ENCODE results near the gene ZNF266. TPM values are rescaled to one million over a fixed set of nuclear protein-coding genes. Genes with fewer than 3 reads are reported as not detected.

Gene ZNF266
- total RNA-seq, 1 experiment from 2014 or later, result 14.7 TPM

GRCh38 chr19:9456018-9456689 lies 20.8 kb upstream of the ZNF266 start:
- Histone ChIP-seq H2AK5ac (ENCODE audit: insufficient read length, low read length) (no peak overlapping the region), H3K27ac (ENCODE audit: insufficient read length, low read depth, low read length) (no peak overlapping the region), H2BK20ac (ENCODE audit: low read depth, low read length, poor library complexity, severe bottlenecking) (no peak overlapping the region), H4K91ac (ENCODE audit: insufficient read length, low read depth, low read length) (no peak overlapping the region), H2BK5ac (ENCODE audit: insufficient read length, low read length) (no peak overlapping the region), H2BK120ac (ENCODE audit: low read depth, low read length, poor library complexity, severe bottlenecking) (no peak overlapping the region), H4K5ac (ENCODE audit: insufficient read length, low read depth, low read length) (no peak overlapping the region), H2AFZ (ENCODE audit: low read length) (no peak overlapping the region), H2BK12ac (ENCODE audit: insufficient read length, low read depth, low read length) (no peak overlapping the region), H3K23ac (ENCODE audit: insufficient read length, low read depth, low read length) (no peak overlapping the region), H2BK15ac (ENCODE audit: low read depth, low read length) (no peak overlapping the region), H3K9me3 (ENCODE audit: control insufficient read depth, low read depth, low read length) (peaks cover 81% of the 10 kb centered on the region), H3K9ac (ENCODE audit: extremely low read depth, insufficient read length, low read length) (no peak overlapping the region), H3K4me2 (ENCODE audit: insufficient read depth, insufficient read length, low read length) (no peak overlapping the region), H3K18ac (ENCODE audit: insufficient read length, low read depth, low read length) (no peak overlapping the region), H3K4me1 (ENCODE audit: insufficient read depth, low read length) (no peaks in the 10 kb centered on the region), H4K20me1 (ENCODE audit: control insufficient read depth, insufficient read depth, insufficient read length) (no peaks in the 10 kb centered on the region), H3K4ac (ENCODE audit: low read depth, low read length) (no peak overlapping the region), H4K8ac (replicated peaks; ENCODE audit: insufficient read length, low read depth, low read length) (no peak overlapping the region), H3T11ph (ENCODE audit: low read length) (no peak overlapping the region), H3K23me2 (ENCODE audit: insufficient read length, low read depth, low read length, poor library complexity, severe bottlenecking) (no peaks in the 10 kb centered on the region), H3K56ac (ENCODE audit: insufficient read length, low read depth, low read length) (no peak overlapping the region), H3K79me2 (ENCODE audit: insufficient read depth, low read length) (no peaks in the 10 kb centered on the region), H3K14ac (ENCODE audit: insufficient read depth, low read length) (no peak overlapping the region), H3K27me3 (ENCODE audit: insufficient read depth, low read length) (no peaks in the 10 kb centered on the region), H3K79me1 (ENCODE audit: insufficient read depth, low read depth, low read length, poor library complexity, severe bottlenecking) (no peaks in the 10 kb centered on the region)
- TF ChIP-seq CTCF (conservative IDR thresholded peaks at IDR 0.05), result no peak
- Mint-ChIP-seq H3K4me1 (no peaks in the 10 kb centered on the region), H3K9me3 (peaks cover 91 to 97% of the 10 kb centered on the region in 2 experiments), H3K4me3 (no peak overlapping the region), H3K27me3 (ENCODE audit: low read depth) (peaks cover 1% of the 10 kb centered on the region; the same call in 1 of the 2 replicates), H3K36me3 (ENCODE audit: insufficient read depth in 1 of 3, low read depth in 3 of 3) (peaks cover 18 to 41% (median 19%) of the 10 kb centered on the region in 3 experiments), H3K27ac (no peak overlapping the region)
- WGBS (ENCODE audit: extremely low coverage, insufficient read length, low lambda C conversion rate), result no CpG with 5 or more reads among the region's 13 CpGs
- no peak for DNase-seq

Data from H9 (cell line).